HepG2 (cell line): ENCODE measurements around the gene SMTNL2. TPM values are rescaled to one million over a fixed set of nuclear protein-coding genes. Genes with fewer than 3 reads are reported as not detected.

Experiments
- ATF7-NPFF ChIP-seq: sonication (generic); formaldehyde crosslinking; IDR thresholded peaks from 2 replicates; pipeline ENCODE4 v1.8.1; 2023; ENCODE audit warnings: mild to moderate bottlenecking, low read depth, missing genetic modification reagents, moderate library complexity
- ETS1 ChIP-seq: sonication (generic); formaldehyde crosslinking; IDR thresholded peaks from 2 replicates; pipeline ENCODE4 v1.4.0; 2020; ENCODE audit warnings: missing genetic modification reagents
- HDAC1 ChIP-seq: sonication (generic); formaldehyde crosslinking; IDR thresholded peaks from 2 replicates; pipeline ENCODE4 v1.5.1; 2020; ENCODE audit warnings: mild to moderate bottlenecking, missing genetic modification reagents
- HHEX ChIP-seq: IDR thresholded peaks from 2 replicates; pipeline ENCODE4 v1.6.1; 2016; ENCODE audit warnings: control low read depth
- MZF1 ChIP-seq: sonication (generic); formaldehyde crosslinking; IDR thresholded peaks from 2 replicates; pipeline ENCODE4 v1.8.1; 2023; ENCODE audit warnings: mild to moderate bottlenecking, missing genetic modification reagents, borderline replicate concordance
- SRSF9 ChIP-seq: fragments of 200-400 bp; formaldehyde crosslinking; IDR thresholded peaks from 2 replicates; pipeline ENCODE4 v1.6.1; 2018; ENCODE audit warnings: borderline replicate concordance, mild to moderate bottlenecking, low read depth, low read length; ENCODE audit not compliant: insufficient read depth, poor library complexity, severe bottlenecking
- TBL1XR1 ChIP-seq: fragments of 150-350 bp; IDR thresholded peaks from 2 replicates; pipeline ENCODE4 v1.6.1; 2014; ENCODE audit warnings: borderline replicate concordance, low read length; ENCODE audit not compliant: partially characterized antibody
- ZBTB7B ChIP-seq: sonication (generic); formaldehyde crosslinking; IDR thresholded peaks from 2 replicates; pipeline ENCODE4 v1.4.0; 2020; ENCODE audit warnings: missing genetic modification reagents
- ZNF597 ChIP-seq: sonication (generic); formaldehyde crosslinking; IDR thresholded peaks from 2 replicates; pipeline ENCODE4 v1.5.0; 2020; ENCODE audit warnings: missing genetic modification reagents
- polyA plus RNA-seq, 8 experiments: library from polyadenylated mRNA; depleted of rRNA in 3 of 8; stranded (reverse) in 7 of 8; unstranded in 1 of 8; fragments of >200 nt; fragmentation: Illumina TruSeq in 4 of 8; extraction: Trizol in 4 of 8; gene quantifications; 2 replicates each; pipeline versions ENCODE4 v1.2.1 to v1.2.3, GENCODE V29; 2011 to 2016; ENCODE audit warnings: low read depth in 4 of 8, missing spikeins in 1 of 8, mixed read lengths in 1 of 8; ENCODE audit not compliant: insufficient read depth in 1 of 8
- total RNA-seq, 5 experiments: library from RNA; depleted of rRNA; stranded (reverse); fragments of >200 nt; fragmentation: Illumina TruSeq; extraction: Trizol; gene quantifications; 2 replicates each; pipeline ENCODE4 v1.2.3, GENCODE V29; 2016; ENCODE audit warnings: low read depth in 1 of 5
- TF ChIP-seq, protein P1 (sequence below): sonication (generic); formaldehyde crosslinking; IDR thresholded peaks from 2 replicates; pipeline ENCODE4 v1.8.1; 2023; ENCODE audit warnings: missing genetic modification reagents, mild to moderate bottlenecking, borderline replicate concordance
- TF ChIP-seq, protein P2 (sequence below): sonication (generic); formaldehyde crosslinking; IDR thresholded peaks from 2 replicates; pipeline ENCODE4 v1.5.0; 2020; ENCODE audit warnings: missing genetic modification reagents
- TF ChIP-seq, protein P3 (sequence below): sonication (generic); formaldehyde crosslinking; IDR thresholded peaks from 2 replicates; pipeline ENCODE4 v1.5.0; 2020; ENCODE audit warnings: missing genetic modification reagents

Gene SMTNL2
- total and polyA plus RNA-seq, 2 of the 13 experiments (the other 11 are each of a cell fraction or from before 2014, with no cell fraction given): 0.41 to 5.1 TPM

GRCh38 chr17:4587803-4588202, 3.5 kb downstream of the SMTNL2 start (continued):
- no peak for TF ChIP-seq SRSF9
- TF ChIP-seq ZBTB7B: no peak
- no peak for TF ChIP-seq ATF7-NPFF
- TF ChIP-seq ETS1 (CRISPR knock-in tag): no peak
- TF ChIP-seq HHEX (CRISPR knock-in tag): no peak
- no peak for TF ChIP-seq ZNF597 (CRISPR knock-in tag)
- no peak for TF ChIP-seq HDAC1
- TF ChIP-seq, protein P1, sequence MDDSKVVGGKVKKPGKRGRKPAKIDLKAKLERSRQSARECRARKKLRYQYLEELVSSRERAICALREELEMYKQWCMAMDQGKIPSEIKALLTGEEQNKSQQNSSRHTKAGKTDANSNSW (CRISPR knock-in tag): no peak
- TF ChIP-seq, protein P2, sequence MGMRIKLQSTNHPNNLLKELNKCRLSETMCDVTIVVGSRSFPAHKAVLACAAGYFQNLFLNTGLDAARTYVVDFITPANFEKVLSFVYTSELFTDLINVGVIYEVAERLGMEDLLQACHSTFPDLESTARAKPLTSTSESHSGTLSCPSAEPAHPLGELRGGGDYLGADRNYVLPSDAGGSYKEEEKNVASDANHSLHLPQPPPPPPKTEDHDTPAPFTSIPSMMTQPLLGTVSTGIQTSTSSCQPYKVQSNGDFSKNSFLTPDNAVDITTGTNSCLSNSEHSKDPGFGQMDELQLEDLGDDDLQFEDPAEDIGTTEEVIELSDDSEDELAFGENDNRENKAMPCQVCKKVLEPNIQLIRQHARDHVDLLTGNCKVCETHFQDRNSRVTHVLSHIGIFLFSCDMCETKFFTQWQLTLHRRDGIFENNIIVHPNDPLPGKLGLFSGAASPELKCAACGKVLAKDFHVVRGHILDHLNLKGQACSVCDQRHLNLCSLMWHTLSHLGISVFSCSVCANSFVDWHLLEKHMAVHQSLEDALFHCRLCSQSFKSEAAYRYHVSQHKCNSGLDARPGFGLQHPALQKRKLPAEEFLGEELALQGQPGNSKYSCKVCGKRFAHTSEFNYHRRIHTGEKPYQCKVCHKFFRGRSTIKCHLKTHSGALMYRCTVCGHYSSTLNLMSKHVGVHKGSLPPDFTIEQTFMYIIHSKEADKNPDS (CRISPR knock-in tag): no peak
- TF ChIP-seq MZF1 (CRISPR knock-in tag): no peak
- no peak for TF ChIP-seq TBL1XR1
- TF ChIP-seq, protein P3, sequence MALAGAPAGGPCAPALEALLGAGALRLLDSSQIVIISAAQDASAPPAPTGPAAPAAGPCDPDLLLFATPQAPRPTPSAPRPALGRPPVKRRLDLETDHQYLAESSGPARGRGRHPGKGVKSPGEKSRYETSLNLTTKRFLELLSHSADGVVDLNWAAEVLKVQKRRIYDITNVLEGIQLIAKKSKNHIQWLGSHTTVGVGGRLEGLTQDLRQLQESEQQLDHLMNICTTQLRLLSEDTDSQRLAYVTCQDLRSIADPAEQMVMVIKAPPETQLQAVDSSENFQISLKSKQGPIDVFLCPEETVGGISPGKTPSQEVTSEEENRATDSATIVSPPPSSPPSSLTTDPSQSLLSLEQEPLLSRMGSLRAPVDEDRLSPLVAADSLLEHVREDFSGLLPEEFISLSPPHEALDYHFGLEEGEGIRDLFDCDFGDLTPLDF (CRISPR knock-in tag): no peak
